ENCODE data around the gene RRP15. TPM values are rescaled to one million over a fixed set of nuclear protein-coding genes. Genes with fewer than 3 reads are reported as not detected.

RRP15 gene
- polyA plus RNA-seq, 3 donors = 0.81 to 7.6 (median 4.6) TPM

GRCh38 chr1:218357893-218358232 is 72.8 kb downstream of the RRP15 start:
- Mint-ChIP-seq H3K27ac (no peak overlapping the region), H3K36me3 (no peaks in the 10 kb centered on the region), H3K4me3 (no peak overlapping the region), H3K4me1 (peaks cover 7% of the 10 kb centered on the region), H3K27me3 (ENCODE audit: low read depth in 3 of 3) (peaks cover 2 to 8% (median 3%) of the 10 kb centered on the region in 3 donors), H3K9me3 (peaks cover 0 to 2% (median 0%) of the 10 kb centered on the region in 7 donors)
- H3K79me2 ChIP-seq (ENCODE audit: insufficient read depth, low read length) = no peaks in the 10 kb centered on the region
- no peaks in the 10 kb centered on the region for H3K9me3 ChIP-seq (replicated peaks in 1 of 2; ENCODE audit: control insufficient read depth in 1 of 2, insufficient read depth in 1 of 2, low read length in 2 of 2)
- H3K4me1 ChIP-seq (ENCODE audit: control insufficient read depth in 1 of 2, insufficient read depth in 2 of 2, low read length in 2 of 2) = peaks cover 3 to 7% of the 10 kb centered on the region in 2 donors
- intact Hi-C loops (cut with micrococcal nuclease) = no loop called here
- no CpG with 5 or more reads among the region's 3 CpGs for WGBS (ENCODE audit: insufficient coverage)
- H3K27ac ChIP-seq (ENCODE audit: low read depth in 1 of 2, low read length in 2 of 2) = no peak overlapping the region
- DNase-seq = no peak
- no peak overlapping the region for H3K9ac ChIP-seq (ENCODE audit: insufficient read depth, low read length, poor library complexity, severe bottlenecking)
- H3K4me3 ChIP-seq (replicated peaks in 1 of 3; ENCODE audit: low read depth in 2 of 3, low read length in 3 of 3) = no peak overlapping the region
- no peak overlapping the region for H3K4me2 ChIP-seq (replicated peaks; ENCODE audit: extremely low read depth, low read length, poor library complexity, severe bottlenecking)
- no peaks in the 10 kb centered on the region for H4K20me1 ChIP-seq (ENCODE audit: insufficient read depth, low read length)
- TF ChIP-seq CTCF (IDR thresholded peaks at IDR 0.05) = no peak
- no peak overlapping the region for H2AFZ ChIP-seq (ENCODE audit: insufficient read depth, low read depth, low read length, poor library complexity, severe bottlenecking)
- H3K27me3 ChIP-seq (ENCODE audit: control insufficient read depth in 2 of 2, insufficient read depth in 2 of 2, low read length in 2 of 2) = peaks cover 0 to 2% of the 10 kb centered on the region in 2 donors
- H3K36me3 ChIP-seq (replicated peaks in 1 of 2; ENCODE audit: control insufficient read depth in 1 of 2, insufficient read depth in 2 of 2, low read length in 2 of 2) = no peaks in the 10 kb centered on the region

GRCh38 chr1:218361298-218362065 is 76.4 kb downstream of the RRP15 start:
- Histone ChIP-seq H4K20me1 (ENCODE audit: insufficient read depth, low read length) (no peaks in the 10 kb centered on the region), H3K79me2 (ENCODE audit: insufficient read depth, low read length) (no peaks in the 10 kb centered on the region), H2AFZ (ENCODE audit: insufficient read depth, low read depth, low read length, poor library complexity, severe bottlenecking) (no peak overlapping the region), H3K9me3 (replicated peaks in 1 of 2; ENCODE audit: control insufficient read depth in 1 of 2, insufficient read depth in 1 of 2, low read length in 2 of 2) (no peaks in the 10 kb centered on the region), H3K9ac (ENCODE audit: insufficient read depth, low read length, poor library complexity, severe bottlenecking) (no peak overlapping the region), H3K27me3 (ENCODE audit: control insufficient read depth in 2 of 2, insufficient read depth in 2 of 2, low read length in 2 of 2) (peaks cover 0 to 2% of the 10 kb centered on the region in 2 donors), H3K4me2 (replicated peaks; ENCODE audit: extremely low read depth, low read length, poor library complexity, severe bottlenecking) (no peak overlapping the region), H3K4me1 (ENCODE audit: control insufficient read depth in 1 of 2, insufficient read depth in 2 of 2, low read length in 2 of 2) (peaks cover 3 to 7% of the 10 kb centered on the region in 2 donors), H3K27ac (ENCODE audit: low read depth in 1 of 2, low read length in 2 of 2) (no peak overlapping the region), H3K4me3 (replicated peaks in 1 of 3; ENCODE audit: low read depth in 2 of 3, low read length in 3 of 3) (no peak overlapping the region), H3K36me3 (replicated peaks in 1 of 2; ENCODE audit: control insufficient read depth in 1 of 2, insufficient read depth in 2 of 2, low read length in 2 of 2) (no peaks in the 10 kb centered on the region)
- H3K27ac Mint-ChIP-seq = no peak overlapping the region
- no peak overlapping the region for H3K4me3 Mint-ChIP-seq
- WGBS (ENCODE audit: insufficient coverage) = 79% methylated on average over 5 of the region's 7 CpGs
- peaks cover 0 to 3% (median 0%) of the 10 kb centered on the region in 7 donors for H3K9me3 Mint-ChIP-seq
- H3K4me1 Mint-ChIP-seq = peaks cover 7% of the 10 kb centered on the region
- no peak for TF ChIP-seq CTCF (IDR thresholded peaks at IDR 0.05)
- peaks cover 5 to 9% (median 7%) of the 10 kb centered on the region in 3 donors for H3K27me3 Mint-ChIP-seq (ENCODE audit: low read depth in 3 of 3)
- intact Hi-C loops (cut with micrococcal nuclease) = no loop called here
- DNase-seq = no peak
- H3K36me3 Mint-ChIP-seq = no peaks in the 10 kb centered on the region

Measured in CD14-positive monocyte (primary cell).